Measurements from ENCODE around the gene SLC9A8.

SLC9A8 gene

GRCh38 chr20:49914310-49915117 lies 101.9 kb downstream of the SLC9A8 start:
- in situ Hi-C loops (cut with HindIII; ENCODE audit: low sequenced_read_pairs) = no loop called here

DNA sequence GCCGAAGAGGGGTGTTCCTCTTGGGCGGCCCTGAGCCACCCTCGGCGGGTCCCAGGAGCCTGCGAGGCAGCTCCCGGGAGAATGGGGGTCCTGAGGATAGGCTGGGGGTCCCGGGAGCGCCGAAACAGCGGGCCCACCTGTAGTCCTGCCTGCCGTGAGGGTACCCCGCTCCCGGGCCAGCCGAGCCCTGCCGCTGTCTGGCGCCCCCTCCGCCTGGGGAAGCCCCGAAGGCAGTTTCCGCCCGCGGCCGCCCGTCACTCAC lies 102.4 kb downstream of the SLC9A8 start:
- in situ Hi-C loops (cut with HindIII; ENCODE audit: low sequenced_read_pairs) = no loop called here

DNA sequence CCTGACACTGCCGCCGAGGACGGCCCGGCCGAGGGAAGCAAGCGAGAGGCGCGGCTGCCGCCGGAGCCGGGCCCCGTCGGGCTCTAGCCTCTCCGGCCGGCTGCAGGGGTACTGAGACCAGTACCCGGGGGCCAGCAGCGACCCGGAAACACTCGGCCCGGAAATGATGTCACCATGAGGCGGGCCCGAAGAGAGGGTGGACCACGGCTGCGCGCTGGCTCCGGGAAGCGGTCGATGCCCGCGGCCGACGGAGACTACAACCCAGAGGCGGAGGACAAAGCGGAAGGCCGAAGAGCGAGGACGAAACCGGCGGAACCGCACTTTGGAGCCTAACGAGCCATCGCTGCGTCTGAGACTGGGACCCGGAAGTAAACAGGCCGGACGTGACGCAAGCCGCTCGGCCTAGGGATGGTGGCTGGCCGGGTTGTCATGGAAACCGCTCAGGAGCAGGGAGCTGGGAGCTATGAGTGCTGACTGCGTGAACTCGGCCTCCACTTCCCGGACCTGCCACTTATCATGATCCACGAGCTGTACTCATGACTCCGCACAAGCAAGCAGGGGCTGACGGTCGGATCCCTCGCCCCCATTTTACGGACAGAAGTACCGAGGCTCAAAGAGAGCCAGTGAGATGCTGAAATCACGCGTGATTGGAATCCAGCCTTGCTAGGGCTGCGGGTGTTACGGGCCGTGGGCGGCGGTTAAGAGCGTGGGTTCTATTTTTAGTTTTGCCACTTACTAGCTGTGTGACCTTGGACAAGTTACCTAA lies 102.9 kb downstream of the SLC9A8 start, which contains the start of gene SPATA2:
Gene SPATA2 (minus strand): TSS at position 150 of the 766 bp plus-strand sequence. CDS start 7,039 bp downstream, outside the sequence.
- in situ Hi-C loops (cut with HindIII; ENCODE audit: low sequenced_read_pairs) = no loop called here

DNA sequence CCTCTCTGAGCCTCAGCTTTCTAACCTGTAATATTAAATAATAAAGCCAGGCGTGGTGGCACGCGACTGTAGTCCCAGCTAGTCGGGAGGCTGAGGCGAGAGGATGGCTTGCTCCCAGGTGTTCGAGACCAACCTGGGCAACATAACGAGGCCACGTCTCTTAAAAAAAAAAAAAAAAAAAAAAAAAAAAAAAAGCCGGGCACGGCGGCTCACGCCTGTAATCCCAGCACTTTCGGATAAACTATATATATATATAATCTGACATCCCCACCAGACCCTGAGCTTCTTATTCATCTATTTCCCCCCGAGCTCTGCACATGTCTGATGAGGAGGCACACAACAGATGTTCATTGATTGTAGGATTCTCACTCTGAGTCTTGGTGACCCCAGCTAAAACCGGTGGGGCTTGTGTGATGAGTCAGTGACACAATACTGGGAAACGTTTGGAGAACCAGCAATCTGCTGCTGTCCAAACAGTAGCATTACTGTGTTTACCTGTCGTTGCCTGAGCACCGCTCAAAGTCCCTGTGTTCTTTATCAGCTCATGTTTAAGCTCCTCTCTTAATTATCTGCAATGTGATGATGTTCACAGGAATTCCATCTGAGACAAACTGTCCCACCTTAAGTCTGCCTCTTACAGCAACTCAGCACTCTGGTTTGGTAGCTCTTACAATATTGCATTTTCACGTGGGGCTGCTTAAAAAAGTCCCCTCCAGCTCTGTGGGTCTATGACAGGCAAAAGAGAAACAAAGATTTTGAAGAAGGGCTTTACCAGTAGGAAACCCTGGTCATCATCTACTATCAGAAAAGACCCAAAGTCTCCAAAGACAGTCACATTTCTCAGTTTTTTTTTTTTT lies 103.7 kb downstream of the SLC9A8 start:
- in situ Hi-C loops (cut with HindIII; ENCODE audit: low sequenced_read_pairs) = no loop called here

GRCh38 chr20:49918446-49918845 lies 105.8 kb downstream of the SLC9A8 start:
- in situ Hi-C loops (cut with HindIII; ENCODE audit: low sequenced_read_pairs) = no loop called here

DNA sequence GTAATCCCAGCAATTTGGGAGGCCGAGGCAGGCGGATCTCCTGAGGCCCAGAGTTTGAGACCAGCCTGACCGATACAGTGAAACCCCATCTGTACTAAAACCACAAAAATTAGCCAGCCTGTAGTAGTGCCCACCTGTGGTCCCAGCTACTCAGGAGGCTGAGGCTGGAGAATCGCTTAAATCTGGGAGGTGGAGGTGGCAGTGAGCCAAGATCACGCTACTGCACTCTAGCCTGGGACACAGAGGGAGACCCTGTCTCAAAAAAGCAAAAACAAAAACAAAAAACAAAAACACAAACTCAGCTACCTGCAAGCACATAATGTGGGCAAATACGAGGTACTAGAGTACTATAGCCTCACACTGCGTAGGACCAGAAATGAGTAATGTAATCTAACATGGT lies 106.4 kb downstream of the SLC9A8 start:
- in situ Hi-C loops (cut with HindIII; ENCODE audit: low sequenced_read_pairs) = no loop called here

GRCh38 chr20:49919461-49919860 lies 106.8 kb downstream of the SLC9A8 start:
- in situ Hi-C loops (cut with HindIII; ENCODE audit: low sequenced_read_pairs) = no loop called here

GRCh38 chr20:49924247-49924646 lies 111.6 kb downstream of the SLC9A8 start:
- in situ Hi-C loops (cut with HindIII; ENCODE audit: low sequenced_read_pairs) = no loop called here

DNA sequence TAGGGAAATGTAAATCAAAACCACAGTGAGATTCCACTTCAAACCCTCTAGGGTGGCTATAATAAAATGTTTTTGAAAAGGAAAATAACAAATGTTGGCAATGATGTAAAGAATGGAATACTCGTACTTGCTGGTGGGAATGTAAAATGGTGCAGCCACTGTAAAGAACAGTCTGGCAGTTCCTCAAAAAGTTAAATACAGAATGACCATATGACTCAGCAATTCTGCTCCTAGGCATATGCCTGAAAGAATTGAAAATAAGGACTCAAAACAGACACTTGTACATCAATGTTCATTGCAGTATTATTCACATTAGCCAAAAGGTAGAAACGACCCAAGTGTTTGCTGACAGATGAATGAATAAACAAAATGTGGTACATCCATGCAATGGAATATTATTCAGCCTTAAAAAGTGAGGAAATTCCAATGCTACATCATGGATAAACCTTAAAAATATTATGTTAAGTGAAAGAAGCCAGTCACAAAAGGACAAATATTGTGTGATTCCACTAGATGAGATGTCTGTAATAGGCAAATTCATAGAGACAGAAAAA lies 113.3 kb downstream of the SLC9A8 start:
- in situ Hi-C loops (cut with HindIII; ENCODE audit: low sequenced_read_pairs) = no loop called here

GRCh38 chr20:49928411-49929141 lies 115.9 kb downstream of the SLC9A8 start:
- in situ Hi-C loops (cut with HindIII; ENCODE audit: low sequenced_read_pairs) = no loop called here

DNA sequence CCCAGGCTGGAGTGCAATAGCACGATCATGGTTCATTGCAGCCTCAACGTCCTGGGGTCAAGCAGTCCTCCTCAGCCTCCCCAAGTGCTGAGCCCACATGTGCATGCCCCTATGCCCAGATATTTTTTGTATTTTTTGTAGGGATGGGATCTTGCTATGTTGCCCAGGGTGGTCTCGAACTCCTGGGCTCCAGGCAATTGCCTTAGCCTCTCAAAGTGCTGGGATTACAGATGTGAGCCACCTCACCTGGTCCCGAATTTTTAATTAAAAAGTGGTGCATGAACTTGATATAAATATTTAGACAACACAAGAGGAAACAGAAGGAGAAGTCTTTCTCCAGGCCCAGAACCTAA lies 116.5 kb downstream of the SLC9A8 start:
- in situ Hi-C loops (cut with HindIII; ENCODE audit: low sequenced_read_pairs) = no loop called here

- in situ Hi-C loops (cut with HindIII; ENCODE audit: low sequenced_read_pairs) = no loop called here
Observed at GRCh38 chr20:49935746-49936152, 123.1 kb downstream of the SLC9A8 start.

GRCh38 chr20:49936153-49937026 lies 123.8 kb downstream of the SLC9A8 start, which contains the start of gene RNF114:
TSS of gene RNF114 (plus strand) at chr20:49936397. CDS start at chr20:49936413, 16 bp downstream.
- in situ Hi-C loops (cut with HindIII; ENCODE audit: low sequenced_read_pairs) = no loop called here

- in situ Hi-C loops (cut with HindIII; ENCODE audit: low sequenced_read_pairs) = no loop called here
Observed at GRCh38 chr20:49937027-49937929, 124.7 kb downstream of the SLC9A8 start.

GRCh38 chr20:49938173-49939163 lies 125.8 kb downstream of the SLC9A8 start:
- in situ Hi-C loops (cut with HindIII; ENCODE audit: low sequenced_read_pairs) = no loop called here

DNA sequence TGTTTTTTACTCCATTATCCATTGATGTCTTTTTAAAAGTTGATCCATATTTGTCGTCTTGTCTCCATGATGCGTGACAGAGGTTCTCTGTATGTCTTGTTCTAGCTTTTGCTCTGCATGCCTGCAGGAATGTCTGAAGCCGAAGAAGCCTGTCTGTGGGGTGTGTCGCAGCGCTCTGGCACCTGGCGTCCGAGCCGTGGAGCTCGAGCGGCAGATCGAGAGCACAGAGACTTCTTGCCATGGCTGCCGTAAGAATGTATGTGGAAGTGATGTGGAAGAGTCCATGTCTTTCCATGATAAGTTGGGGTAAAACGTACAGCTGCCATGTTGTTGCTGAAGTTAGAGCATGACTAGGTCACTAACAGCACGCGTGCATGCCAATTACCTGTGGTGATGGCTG lies 128.8 kb downstream of the SLC9A8 start:
- in situ Hi-C loops (cut with HindIII; ENCODE audit: low sequenced_read_pairs) = no loop called here
